WTC11 (cell line): ENCODE measurements around the gene ZNF366. TPM values are rescaled to one million over a fixed set of nuclear protein-coding genes. Genes with fewer than 3 reads are reported as not detected.

ENCODE experiments used
- ATAC-seq: fragments of 200-7000 bp; cut with Tn5 transposase; 2 replicates; pipeline ENCODE4 v1.10.0; 2021; ENCODE audit warnings: mild to moderate bottlenecking, moderate library complexity
- CTCF ChIA-PET: fragments of 300-600 bp; sonication (Branson Sonifier 250); formaldehyde crosslinking; loops from one replicate; lab custom pipeline; 2021; ENCODE audit warnings: antibody characterized with exemption; lab: Charles Lee
- POLR2A ChIA-PET: fragments of 350-600 bp; sonication (Branson Sonifier 250); formaldehyde crosslinking; loops from one replicate; lab custom pipeline; 2021; ENCODE audit warnings: antibody characterized with exemption; lab: Charles Lee
- DNase-seq: peaks from one replicate; pipeline ENCODE4 v3.0.0; 2021; ENCODE audit warnings: low spot score
- H3K27ac Mint-ChIP-seq: 2 replicates; pipeline ENCODE4 v1.8.0; 2021; ENCODE audit warnings: mixed read lengths
- H3K27me3 Mint-ChIP-seq: 2 replicates; pipeline ENCODE4 v1.8.0; 2021; ENCODE audit warnings: low read depth, mild to moderate bottlenecking, moderate library complexity, mixed read lengths
- H3K36me3 Mint-ChIP-seq: 2 replicates; pipeline ENCODE4 v1.8.0; 2021; ENCODE audit warnings: mixed read lengths
- H3K4me1 Mint-ChIP-seq: 2 replicates; pipeline ENCODE4 v1.8.0; 2022; ENCODE audit warnings: mixed read lengths
- H3K4me3 Mint-ChIP-seq: 2 replicates; pipeline ENCODE4 v1.8.0; 2021; ENCODE audit warnings: mild to moderate bottlenecking, moderate library complexity, mixed read lengths
- H3K9me3 Mint-ChIP-seq: 2 replicates; pipeline ENCODE4 v1.8.0; 2021; ENCODE audit warnings: mixed read lengths
- CBFB ChIP-seq: sonication (generic); formaldehyde crosslinking; IDR thresholded peaks from 2 replicates; pipeline ENCODE4 v1.8.1; 2022; ENCODE audit warnings: mild to moderate bottlenecking, low read depth, missing genetic modification reagents
- ELF4 ChIP-seq: sonication (generic); formaldehyde crosslinking; IDR thresholded peaks from 2 replicates; pipeline ENCODE4 v1.8.1; 2022; ENCODE audit warnings: low read depth, mild to moderate bottlenecking, moderate library complexity, missing genetic modification reagents
- GABPB1 ChIP-seq: sonication (generic); formaldehyde crosslinking; IDR thresholded peaks from 2 replicates; pipeline ENCODE4 v1.8.1; 2023; ENCODE audit warnings: mild to moderate bottlenecking, missing genetic modification reagents
- HMGA2 ChIP-seq: fragments of 250-450 bp; sonication (Bioruptor Pico); IDR thresholded peaks from 2 replicates; pipeline ENCODE4 v1.4.0; 2021; ENCODE audit warnings: mild to moderate bottlenecking, moderate library complexity
- HMGXB4 ChIP-seq: sonication (generic); formaldehyde crosslinking; IDR thresholded peaks from 2 replicates; pipeline ENCODE4 v1.8.1; 2023; ENCODE audit warnings: mild to moderate bottlenecking, moderate library complexity, missing genetic modification reagents
- KAT7 ChIP-seq: sonication (generic); formaldehyde crosslinking; IDR thresholded peaks from 2 replicates; pipeline ENCODE4 v1.8.1; 2023; ENCODE audit warnings: missing genetic modification reagents, mild to moderate bottlenecking, borderline replicate concordance
- MXD4 ChIP-seq: fragments of 250-450 bp; sonication (Bioruptor Pico); IDR thresholded peaks from 2 replicates; pipeline ENCODE4 v1.8.0; 2021; ENCODE audit warnings: mild to moderate bottlenecking, moderate library complexity, borderline replicate concordance
- PREB ChIP-seq: sonication (generic); formaldehyde crosslinking; IDR thresholded peaks from 2 replicates; pipeline ENCODE4 v1.8.1; 2022; ENCODE audit warnings: mild to moderate bottlenecking, missing genetic modification reagents, moderate library complexity, borderline replicate concordance
- SMAD3 ChIP-seq: sonication (generic); formaldehyde crosslinking; IDR thresholded peaks from 2 replicates; pipeline ENCODE4 v1.8.0; 2022; ENCODE audit warnings: missing genetic modification reagents, mild to moderate bottlenecking, borderline replicate concordance
- SP1 ChIP-seq: sonication (generic); formaldehyde crosslinking; conservative IDR thresholded peaks from 2 replicates; pipeline ENCODE4 v1.8.1; 2022; ENCODE audit warnings: missing genetic modification reagents
- USF2 ChIP-seq: sonication (generic); formaldehyde crosslinking; IDR thresholded peaks from 2 replicates; pipeline ENCODE4 v1.8.1; 2023; ENCODE audit warnings: mild to moderate bottlenecking, missing genetic modification reagents, moderate library complexity
- ZNF263 ChIP-seq: sonication (generic); formaldehyde crosslinking; IDR thresholded peaks from 2 replicates; pipeline ENCODE4 v1.8.1; 2022; ENCODE audit warnings: low read depth, mild to moderate bottlenecking, moderate library complexity, missing genetic modification reagents
- ZNF416 ChIP-seq: fragments of 250-450 bp; sonication (Bioruptor Pico); IDR thresholded peaks from 2 replicates; pipeline ENCODE4 v1.9.0; 2021; ENCODE audit warnings: mild to moderate bottlenecking, inconsistent platforms
- total RNA-seq: library from RNA; stranded (reverse); gene quantifications from 3 replicates; pipeline ENCODE4 v1.2.3, GENCODE V29; 2021
- TF ChIP-seq, protein P1 (sequence below): sonication (generic); formaldehyde crosslinking; IDR thresholded peaks from 2 replicates; pipeline ENCODE4 v1.8.0; 2022; ENCODE audit warnings: mild to moderate bottlenecking, missing genetic modification reagents
- TF ChIP-seq, protein P2 (sequence below): sonication (generic); formaldehyde crosslinking; IDR thresholded peaks from 2 replicates; pipeline ENCODE4 v1.8.1; 2023; ENCODE audit warnings: mild to moderate bottlenecking, missing genetic modification reagents, moderate library complexity
- TF ChIP-seq, protein P3 (sequence below): sonication (generic); formaldehyde crosslinking; IDR thresholded peaks from 2 replicates; pipeline ENCODE4 v1.8.1; 2022; ENCODE audit warnings: mild to moderate bottlenecking, moderate library complexity, missing genetic modification reagents
- TF ChIP-seq, protein P4 (sequence below): fragments of 250-450 bp; sonication (Bioruptor Pico); IDR thresholded peaks from 2 replicates; pipeline ENCODE4 v2.1.2; 2022; ENCODE audit warnings: mild to moderate bottlenecking, moderate library complexity
- TF ChIP-seq, protein P5 (sequence below): sonication (generic); formaldehyde crosslinking; IDR thresholded peaks from 2 replicates; pipeline ENCODE4 v1.8.0; 2022; ENCODE audit warnings: missing genetic modification reagents

The ZNF366 gene
- total RNA-seq, 1 experiment from 2014 or later = not detected

- DNase-seq (no peak), ATAC-seq (no peak)
- Mint-ChIP-seq H3K9me3 (0 out of 2 replicates have a peak, but pooled peaks cover 3% of the 10 kb centered on the region), H3K27ac (no peak overlapping the region), H3K36me3 (no peaks in the 10 kb centered on the region), H3K27me3 (peaks cover 3% of the 10 kb centered on the region; the same call in 1 of the 2 replicates), H3K4me1 (peaks cover 10% of the 10 kb centered on the region), H3K4me3 (no peak overlapping the region)
- ChIA-PET CTCF (interaction anchor here (2.4 kb wide), 1 partner anchor 10 kb away, joined by 13 read pairs; no protein-coding TSS in a partner anchor), POLR2A (no interaction called here)
- TF ChIP-seq HMGA2 (CRISPR knock-in tag) (no peak), SMAD3 (CRISPR knock-in tag) (no peak), PREB (CRISPR knock-in tag) (no peak)
- TF ChIP-seq, protein P1, sequence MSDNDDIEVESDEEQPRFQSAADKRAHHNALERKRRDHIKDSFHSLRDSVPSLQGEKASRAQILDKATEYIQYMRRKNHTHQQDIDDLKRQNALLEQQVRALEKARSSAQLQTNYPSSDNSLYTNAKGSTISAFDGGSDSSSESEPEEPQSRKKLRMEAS = no peak
Observed at GRCh38 chr5:72453246-72453775, 53.9 kb downstream of the ZNF366 start.

DNA sequence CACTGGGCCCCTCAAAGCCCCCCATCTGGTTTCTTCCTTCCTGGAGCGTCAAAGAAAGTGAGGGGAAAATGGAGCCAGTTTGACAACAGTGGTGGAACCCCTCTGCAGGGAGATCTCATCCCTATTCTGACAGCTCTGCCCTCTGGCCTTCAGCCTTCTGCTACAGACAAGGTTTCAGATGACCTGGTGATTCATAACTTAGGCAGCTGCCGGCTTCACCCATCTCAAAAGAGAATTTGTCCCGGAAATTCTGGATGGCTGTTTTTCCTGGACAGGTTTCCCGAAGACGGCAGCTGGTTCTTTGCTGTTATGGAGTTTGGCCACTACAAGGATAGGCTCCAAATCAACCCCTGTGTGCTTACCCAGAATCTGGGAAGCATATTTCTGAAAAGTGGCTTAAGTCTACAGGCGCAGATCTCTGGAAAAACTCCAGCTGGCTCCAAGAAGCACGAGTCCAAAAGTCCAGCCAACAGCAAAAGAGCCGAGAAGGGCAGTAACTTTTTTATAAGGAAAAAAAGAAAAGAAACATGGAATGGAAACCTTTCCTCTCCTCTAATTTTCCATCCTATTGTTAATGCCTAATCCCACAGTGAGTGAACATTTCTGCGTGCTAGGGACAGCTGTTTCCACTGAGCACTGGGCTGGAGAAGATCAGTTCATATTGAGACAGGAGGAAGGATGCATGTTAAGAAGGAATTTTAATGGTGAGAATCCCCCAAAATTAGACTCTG, 54.5 kb downstream of the ZNF366 start:
- CTCF ChIA-PET = interaction anchor here (2.4 kb wide), 1 partner anchor 10 kb away, joined by 13 read pairs; no protein-coding TSS in a partner anchor
- POLR2A ChIA-PET = no interaction called here
- no peak for DNase-seq
- peaks cover 10% of the 10 kb centered on the region for H3K4me1 Mint-ChIP-seq
- H3K27ac Mint-ChIP-seq = no peak overlapping the region
- H3K4me3 Mint-ChIP-seq = no peak overlapping the region
- ATAC-seq = no peak
- no peaks in the 10 kb centered on the region for H3K36me3 Mint-ChIP-seq
- H3K9me3 Mint-ChIP-seq = 0 out of 2 replicates have a peak, but pooled peaks cover 3% of the 10 kb centered on the region
- peaks cover 3% of the 10 kb centered on the region; the same call in 1 of the 2 replicates for H3K27me3 Mint-ChIP-seq
- TF ChIP-seq, protein P2, sequence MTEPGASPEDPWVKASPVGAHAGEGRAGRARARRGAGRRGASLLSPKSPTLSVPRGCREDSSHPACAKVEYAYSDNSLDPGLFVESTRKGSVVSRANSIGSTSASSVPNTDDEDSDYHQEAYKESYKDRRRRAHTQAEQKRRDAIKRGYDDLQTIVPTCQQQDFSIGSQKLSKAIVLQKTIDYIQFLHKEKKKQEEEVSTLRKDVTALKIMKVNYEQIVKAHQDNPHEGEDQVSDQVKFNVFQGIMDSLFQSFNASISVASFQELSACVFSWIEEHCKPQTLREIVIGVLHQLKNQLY (CRISPR knock-in tag) = no peak
- TF ChIP-seq ZNF416 (CRISPR knock-in tag) = no peak
- no peak for TF ChIP-seq KAT7 (CRISPR knock-in tag)
- TF ChIP-seq, protein P3, sequence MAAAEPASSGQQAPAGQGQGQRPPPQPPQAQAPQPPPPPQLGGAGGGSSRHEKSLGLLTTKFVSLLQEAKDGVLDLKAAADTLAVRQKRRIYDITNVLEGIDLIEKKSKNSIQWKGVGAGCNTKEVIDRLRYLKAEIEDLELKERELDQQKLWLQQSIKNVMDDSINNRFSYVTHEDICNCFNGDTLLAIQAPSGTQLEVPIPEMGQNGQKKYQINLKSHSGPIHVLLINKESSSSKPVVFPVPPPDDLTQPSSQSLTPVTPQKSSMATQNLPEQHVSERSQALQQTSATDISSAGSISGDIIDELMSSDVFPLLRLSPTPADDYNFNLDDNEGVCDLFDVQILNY (CRISPR knock-in tag) = no peak
- TF ChIP-seq ELF4 = no peak
- TF ChIP-seq HMGXB4 (CRISPR knock-in tag) = no peak
- TF ChIP-seq SP1 (CRISPR knock-in tag) = no peak
- TF ChIP-seq ZNF263 = no peak
- no peak for TF ChIP-seq USF2 (CRISPR knock-in tag)
- TF ChIP-seq, protein P4, sequence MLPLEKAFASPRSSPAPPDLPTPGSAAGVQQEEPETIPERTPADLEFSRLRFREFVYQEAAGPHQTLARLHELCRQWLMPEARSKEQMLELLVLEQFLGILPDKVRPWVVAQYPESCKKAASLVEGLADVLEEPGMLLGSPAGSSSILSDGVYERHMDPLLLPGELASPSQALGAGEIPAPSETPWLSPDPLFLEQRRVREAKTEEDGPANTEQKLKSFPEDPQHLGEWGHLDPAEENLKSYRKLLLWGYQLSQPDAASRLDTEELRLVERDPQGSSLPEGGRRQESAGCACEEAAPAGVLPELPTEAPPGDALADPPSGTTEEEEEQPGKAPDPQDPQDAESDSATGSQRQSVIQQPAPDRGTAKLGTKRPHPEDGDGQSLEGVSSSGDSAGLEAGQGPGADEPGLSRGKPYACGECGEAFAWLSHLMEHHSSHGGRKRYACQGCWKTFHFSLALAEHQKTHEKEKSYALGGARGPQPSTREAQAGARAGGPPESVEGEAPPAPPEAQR (CRISPR knock-in tag) = no peak
- TF ChIP-seq CBFB (CRISPR knock-in tag) = no peak
- TF ChIP-seq, protein P5, sequence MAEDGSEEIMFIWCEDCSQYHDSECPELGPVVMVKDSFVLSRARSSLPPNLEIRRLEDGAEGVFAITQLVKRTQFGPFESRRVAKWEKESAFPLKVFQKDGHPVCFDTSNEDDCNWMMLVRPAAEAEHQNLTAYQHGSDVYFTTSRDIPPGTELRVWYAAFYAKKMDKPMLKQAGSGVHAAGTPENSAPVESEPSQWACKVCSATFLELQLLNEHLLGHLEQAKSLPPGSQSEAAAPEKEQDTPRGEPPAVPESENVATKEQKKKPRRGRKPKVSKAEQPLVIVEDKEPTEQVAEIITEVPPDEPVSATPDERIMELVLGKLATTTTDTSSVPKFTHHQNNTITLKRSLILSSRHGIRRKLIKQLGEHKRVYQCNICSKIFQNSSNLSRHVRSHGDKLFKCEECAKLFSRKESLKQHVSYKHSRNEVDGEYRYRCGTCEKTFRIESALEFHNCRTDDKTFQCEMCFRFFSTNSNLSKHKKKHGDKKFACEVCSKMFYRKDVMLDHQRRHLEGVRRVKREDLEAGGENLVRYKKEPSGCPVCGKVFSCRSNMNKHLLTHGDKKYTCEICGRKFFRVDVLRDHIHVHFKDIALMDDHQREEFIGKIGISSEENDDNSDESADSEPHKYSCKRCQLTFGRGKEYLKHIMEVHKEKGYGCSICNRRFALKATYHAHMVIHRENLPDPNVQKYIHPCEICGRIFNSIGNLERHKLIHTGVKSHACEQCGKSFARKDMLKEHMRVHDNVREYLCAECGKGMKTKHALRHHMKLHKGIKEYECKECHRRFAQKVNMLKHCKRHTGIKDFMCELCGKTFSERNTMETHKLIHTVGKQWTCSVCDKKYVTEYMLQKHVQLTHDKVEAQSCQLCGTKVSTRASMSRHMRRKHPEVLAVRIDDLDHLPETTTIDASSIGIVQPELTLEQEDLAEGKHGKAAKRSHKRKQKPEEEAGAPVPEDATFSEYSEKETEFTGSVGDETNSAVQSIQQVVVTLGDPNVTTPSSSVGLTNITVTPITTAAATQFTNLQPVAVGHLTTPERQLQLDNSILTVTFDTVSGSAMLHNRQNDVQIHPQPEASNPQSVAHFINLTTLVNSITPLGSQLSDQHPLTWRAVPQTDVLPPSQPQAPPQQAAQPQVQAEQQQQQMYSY (CRISPR knock-in tag) = no peak
- no peak for TF ChIP-seq GABPB1 (CRISPR knock-in tag)
- no peak for TF ChIP-seq MXD4 (CRISPR knock-in tag)
